Activated effector memory CD4-positive, alpha-beta T cell treated with anti-CD3 and anti-CD28 coated beads, Interleukin-2, amount 50 U/mL, for 16 hours (primary cell): ENCODE measurements around the gene HELQ.

Experiments used
- DNase-seq: peaks from one replicate; pipeline ENCODE4 v3.0.0-alpha.2; 2020

Gene HELQ

GRCh38 chr4:83369831-83370639, 85.6 kb downstream of the HELQ start:
- no peak for DNase-seq

- no peak for DNase-seq
These were observed 91.3 kb downstream of the HELQ start for GRCh38 chr4:83364312-83364711.

- DNase-seq, result no peak
These were observed 92.9 kb downstream of the HELQ start for GRCh38 chr4:83362492-83363329.

GRCh38 chr4:83361416-83362103, 94.1 kb downstream of the HELQ start:
- DNase-seq, result no peak

- no peak for DNase-seq
These were observed 95.6 kb downstream of the HELQ start for GRCh38 chr4:83360018-83360417.

- DNase-seq, result no peak
These were observed 97.2 kb downstream of the HELQ start for GRCh38 chr4:83358410-83358809.
